Activated T-cell treated with anti-CD3 and anti-CD28 coated beads for 24 hours (primary cell): Measurements from ENCODE around the gene PDE8B.
"Not testable (repeated sequence)": the region's sequence is repeated elsewhere in the genome, so short reads cannot be mapped to it uniquely, and the experiment has no call there.

Experiments used
- DNase-seq: peaks from one replicate; pipeline ENCODE4 v3.0.0-alpha.2; 2020; ENCODE audit warnings: low read depth

Gene PDE8B

DNA sequence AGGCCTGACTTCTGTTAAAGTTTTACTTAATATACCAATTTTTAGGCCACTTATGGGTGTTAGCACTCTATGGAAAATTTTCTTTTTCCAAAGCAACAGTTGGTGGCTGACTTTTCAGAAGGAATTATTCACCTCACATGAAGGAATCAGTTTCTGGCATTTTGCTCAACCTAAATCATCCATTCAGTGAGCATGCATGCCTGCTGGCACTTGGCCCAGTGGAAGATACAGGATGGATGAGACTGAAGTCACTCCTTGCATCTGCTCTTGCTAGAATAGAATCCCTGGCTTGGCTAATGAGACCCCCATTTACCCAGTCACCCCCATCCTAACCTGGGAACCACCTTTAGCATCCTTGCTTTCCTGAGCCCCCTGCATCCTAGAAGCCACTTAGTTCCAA, 149.9 kb downstream of the PDE8B start:
- no peak for DNase-seq

DNA sequence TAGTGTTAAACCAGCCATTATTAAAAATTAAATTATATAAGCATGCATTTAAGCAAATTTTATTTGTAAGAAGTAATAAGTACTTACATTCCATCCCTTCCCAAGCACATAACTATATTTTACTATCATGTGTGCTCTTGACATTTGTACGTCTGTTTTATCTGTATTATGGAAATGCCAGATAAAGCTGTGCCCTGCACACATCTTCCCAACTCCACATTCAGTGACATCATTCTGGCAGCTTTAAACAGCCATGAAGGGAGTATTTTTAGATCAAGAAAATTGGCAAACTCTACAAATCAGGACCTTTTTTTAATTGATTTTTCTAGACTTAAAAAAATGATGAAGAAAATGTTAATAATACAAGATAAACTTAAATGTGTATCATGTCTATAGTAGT, 150.5 kb downstream of the PDE8B start:
- no peak for DNase-seq

- no peak for DNase-seq
Measured at GRCh38 chr5:77366717-77367500, 156.4 kb downstream of the PDE8B start.

DNA sequence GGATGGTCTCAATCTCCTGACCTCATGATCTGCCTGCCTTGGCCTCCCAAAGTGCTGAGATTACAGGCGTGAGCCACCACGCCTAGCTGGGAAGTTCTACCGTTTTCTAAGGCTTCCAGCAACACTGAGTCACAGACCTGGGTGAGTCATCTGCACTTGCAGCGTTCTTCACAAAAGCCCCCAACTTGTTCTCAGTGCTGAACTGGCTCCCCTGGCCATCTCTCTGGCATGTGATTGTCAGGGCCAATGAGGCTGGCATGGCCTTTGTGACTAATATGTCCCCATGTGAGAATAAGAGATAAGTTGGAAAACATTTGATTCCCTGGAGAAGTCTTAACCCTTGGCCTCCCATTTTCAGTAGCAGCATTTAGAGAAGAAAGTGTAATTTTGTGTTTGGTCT, 157.3 kb downstream of the PDE8B start:
- no peak for DNase-seq

- DNase-seq, result no peak
Measured at GRCh38 chr5:77368367-77368766, 157.9 kb downstream of the PDE8B start.

GRCh38 chr5:77369566-77369965, 159.1 kb downstream of the PDE8B start:
- no peak for DNase-seq

GRCh38 chr5:77374686-77375085, 164.2 kb downstream of the PDE8B start:
- DNase-seq, result no peak

DNA sequence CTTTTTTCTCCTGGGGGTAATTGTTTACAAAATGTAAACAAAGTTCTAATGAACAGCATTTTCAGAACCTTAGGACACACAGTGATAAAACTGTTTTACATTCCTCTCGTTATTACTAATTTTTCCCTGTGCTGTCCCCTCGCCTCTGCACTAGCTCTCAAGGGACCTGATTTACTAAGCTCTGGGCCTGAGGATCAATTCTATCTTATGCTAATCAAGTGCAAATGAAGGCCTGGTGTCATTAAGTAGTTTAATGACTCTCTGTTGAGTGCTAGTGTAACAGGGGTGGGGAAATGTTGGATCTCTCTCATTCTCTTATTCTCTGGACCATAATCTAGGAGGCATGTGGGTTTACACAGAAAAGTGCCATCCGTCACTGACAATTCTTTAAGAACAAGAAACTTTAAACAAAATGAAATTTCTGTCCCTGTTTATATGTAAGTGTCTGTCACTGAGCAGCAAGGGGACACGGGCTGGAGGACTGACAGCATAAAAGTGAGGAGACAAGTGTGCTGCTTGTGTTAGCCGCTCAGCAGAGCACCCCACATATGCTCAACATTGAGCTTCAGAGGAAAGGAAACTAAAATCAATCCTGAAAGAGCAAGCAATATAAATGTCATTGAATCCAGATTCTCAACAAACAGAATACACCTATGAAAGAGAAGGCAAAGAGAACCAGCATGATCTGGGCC, 166.3 kb downstream of the PDE8B start:
- DNase-seq, result no peak

- peak; percentile 35 for DNase-seq
Measured at GRCh38 chr5:77379558-77380061, 169.1 kb downstream of the PDE8B start.

DNA sequence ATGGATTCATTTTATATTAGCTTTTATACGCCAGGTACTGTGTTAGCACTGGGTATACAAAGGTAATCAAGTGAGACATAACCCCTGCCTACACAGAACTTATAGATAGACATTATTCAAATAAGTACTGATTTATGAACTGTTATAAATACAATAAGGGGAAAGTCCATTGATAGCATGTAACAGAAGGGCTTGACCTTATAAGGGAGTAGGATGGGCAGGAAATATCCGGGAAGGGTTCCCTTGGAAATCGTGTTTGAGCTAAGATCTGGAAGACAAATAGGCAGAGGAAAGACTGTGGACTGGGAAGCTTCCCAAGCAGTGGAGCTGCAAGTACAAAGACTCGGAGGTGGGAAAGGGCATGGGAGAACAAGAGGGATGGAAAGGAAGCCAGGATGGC, 170.2 kb downstream of the PDE8B start:
- DNase-seq, result no peak

DNA sequence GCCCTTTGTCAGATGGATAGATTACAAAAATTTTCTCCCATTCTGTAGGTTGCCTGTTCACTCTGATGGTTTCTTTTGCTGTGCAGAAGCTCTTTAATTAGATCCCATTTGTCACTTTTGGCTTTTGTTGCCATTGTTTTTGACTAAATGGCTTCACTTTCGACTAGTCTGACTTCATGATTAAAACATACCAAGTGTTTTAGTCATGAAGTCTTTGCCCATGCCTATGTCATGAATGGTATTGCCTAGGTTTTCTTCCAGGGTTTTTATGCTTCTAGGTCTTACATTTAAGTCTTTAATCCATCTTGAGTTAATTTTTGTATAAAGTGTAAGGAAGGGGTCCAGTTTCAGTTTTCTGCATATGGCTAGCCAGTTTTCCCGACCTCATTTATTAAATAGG, 172.9 kb downstream of the PDE8B start:
- DNase-seq, result not testable (repeated sequence)

GRCh38 chr5:77386340-77386739, 175.9 kb downstream of the PDE8B start:
- DNase-seq, result not testable (repeated sequence)

- DNase-seq, result no peak
Measured at GRCh38 chr5:77389746-77390145, 179.3 kb downstream of the PDE8B start.

DNA sequence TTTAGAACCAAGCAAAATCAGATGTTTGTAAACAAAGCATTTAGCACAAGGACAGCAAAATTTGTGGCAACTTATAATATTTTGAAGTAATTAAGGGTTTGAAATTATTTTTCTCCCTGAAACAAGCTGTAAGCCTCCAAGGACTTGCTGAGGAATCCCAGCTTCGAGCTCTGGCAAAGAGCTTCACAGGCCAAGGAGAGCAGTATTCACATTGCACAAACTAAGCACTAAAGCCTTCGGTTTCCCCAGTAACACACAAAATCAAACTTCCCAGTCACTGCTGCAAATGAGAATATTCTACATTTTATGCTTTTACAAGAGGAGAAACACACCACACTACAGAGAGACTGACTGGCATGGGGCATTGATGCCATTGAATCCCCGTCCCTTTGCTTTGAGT, 179.7 kb downstream of the PDE8B start:
- no peak for DNase-seq

DNA sequence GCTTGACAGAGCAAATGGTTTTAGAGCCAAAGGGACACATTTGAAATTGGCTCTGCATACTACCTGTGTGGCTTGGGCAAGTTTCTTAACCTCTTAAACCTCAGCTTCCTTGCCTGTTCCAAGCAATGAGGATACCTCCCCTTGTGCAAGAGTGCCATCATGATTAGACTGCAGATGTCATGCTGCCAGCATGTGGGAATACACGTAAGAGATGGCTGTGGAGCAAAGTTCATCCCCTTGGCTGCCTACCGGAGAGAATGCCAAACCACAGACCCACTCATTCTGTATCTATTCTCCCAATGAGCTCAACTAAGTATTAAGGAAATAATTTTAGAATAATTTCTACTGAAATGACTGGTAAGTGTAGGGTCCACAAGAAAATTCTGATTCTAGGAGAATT, 180.3 kb downstream of the PDE8B start:
- no peak for DNase-seq

DNA sequence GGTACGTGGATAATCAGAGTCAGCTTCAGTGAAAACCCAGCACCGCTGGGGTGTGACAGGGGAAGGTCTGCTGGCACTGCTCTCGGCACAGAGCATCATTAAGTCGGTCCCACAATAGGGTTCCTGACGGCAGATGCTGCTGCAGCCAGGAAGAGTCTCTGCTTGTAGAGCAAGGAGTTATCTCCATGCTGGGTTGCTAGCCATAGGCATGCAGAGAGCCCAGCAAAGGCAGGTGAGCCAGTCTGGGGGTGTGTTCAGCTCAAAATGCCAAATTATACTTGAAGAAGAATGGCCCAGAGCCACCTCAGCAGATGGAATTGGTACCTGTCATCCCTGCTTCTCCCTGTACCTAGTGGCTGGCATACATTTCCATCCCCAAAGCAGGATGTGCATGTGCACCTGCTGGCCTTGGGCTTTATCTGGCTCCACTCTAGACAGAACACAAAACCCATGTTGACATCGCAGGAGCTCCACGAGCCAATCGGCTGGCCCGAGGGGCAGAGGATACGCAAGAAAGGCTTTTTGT, 180.8 kb downstream of the PDE8B start:
- no peak for DNase-seq

DNA sequence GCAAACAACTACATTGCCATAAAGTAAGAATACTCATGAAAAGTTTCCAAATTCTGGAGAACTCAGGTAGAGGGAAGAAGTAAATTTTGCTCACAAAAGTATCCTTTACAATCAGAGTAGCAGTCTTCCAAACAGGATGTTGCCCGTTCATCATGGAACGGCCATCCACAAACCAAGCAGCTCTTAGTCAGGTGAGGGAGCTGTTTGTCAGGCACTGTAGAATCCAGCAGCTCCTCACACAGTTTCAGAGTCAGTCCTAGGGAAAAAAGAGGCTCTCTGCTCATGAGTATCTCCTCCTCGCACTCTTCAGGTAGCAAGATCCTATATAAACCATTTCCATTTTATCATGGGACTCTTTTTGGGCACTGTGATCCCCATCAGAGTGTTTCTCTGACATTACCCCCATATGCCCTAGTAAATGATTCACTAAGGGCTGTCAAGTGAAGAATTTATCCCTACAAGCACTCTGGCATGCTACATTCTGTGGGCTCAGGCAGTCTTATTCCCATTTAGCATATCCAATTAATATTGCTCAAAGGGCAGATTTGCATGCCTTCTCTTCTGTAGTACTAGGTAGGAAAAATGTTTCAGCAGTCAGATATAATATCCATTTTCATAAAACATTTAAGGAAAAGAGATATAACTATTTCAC, 183.7 kb downstream of the PDE8B start:
- DNase-seq, result no peak

GRCh38 chr5:77396017-77396416, 185.5 kb downstream of the PDE8B start:
- DNase-seq, result no peak

- no peak for DNase-seq
Measured at GRCh38 chr5:77397686-77398292, 187.3 kb downstream of the PDE8B start.

GRCh38 chr5:77398458-77398857, 188.0 kb downstream of the PDE8B start:
- DNase-seq, result no peak

- DNase-seq, result no peak
Measured at GRCh38 chr5:77398896-77399295, 188.4 kb downstream of the PDE8B start.

- no peak for DNase-seq
Measured at GRCh38 chr5:77400645-77401044, 190.2 kb downstream of the PDE8B start.
